Hepatic stellate cell (primary cell): ENCODE measurements around the gene ZNF586.
"Not testable (repeated sequence)": the region's sequence is repeated elsewhere in the genome, so short reads cannot be mapped to it uniquely, and the experiment has no call there.

Experiments used
- DNase-seq: peaks from one replicate; pipeline ENCODE4 v3.0.0; 2011; ENCODE audit warnings: low spot score

ZNF586 gene

GRCh38 chr19:57823608-57824007 lies 54.1 kb downstream of the ZNF586 start:
- not testable (repeated sequence) for DNase-seq

DNA sequence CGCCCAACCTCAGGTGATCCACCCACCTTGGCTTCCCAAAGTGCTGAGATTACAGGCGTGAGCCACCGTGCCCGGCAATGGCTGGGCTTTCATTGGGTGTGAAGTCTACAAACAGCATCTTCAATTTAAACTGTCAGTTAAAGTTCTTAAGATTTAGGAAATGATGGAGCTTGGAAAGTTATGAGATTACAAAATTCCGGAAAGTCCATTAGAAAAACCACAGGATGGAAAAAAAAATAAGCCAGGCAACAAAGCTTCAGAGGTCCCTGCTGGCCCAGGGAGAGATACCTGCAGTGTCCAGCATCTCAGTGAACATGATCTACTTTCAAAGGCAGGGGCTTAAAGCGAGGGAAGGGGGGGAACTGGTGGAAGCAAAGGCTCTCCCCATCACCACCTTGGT lies 56.0 kb downstream of the ZNF586 start:
- DNase-seq = no peak

GRCh38 chr19:57829316-57829715 lies 59.8 kb downstream of the ZNF586 start:
- DNase-seq = no peak

GRCh38 chr19:57830071-57830602 lies 60.7 kb downstream of the ZNF586 start, which contains the start of gene ZNF587B:
TSS of gene ZNF587B (plus strand) at chr19:57830299. CDS start at chr19:57830529, 230 bp downstream.
- peak; percentile 82 for DNase-seq
